Measurements from ENCODE around the gene CHIA. TPM values are rescaled to one million over a fixed set of nuclear protein-coding genes. Genes with fewer than 3 reads are reported as not detected.
"Not testable (repeated sequence)": the region's sequence is repeated elsewhere in the genome, so short reads cannot be mapped to it uniquely, and the experiment has no call there.

The CHIA gene
- total RNA-seq, 1 experiment from 2014 or later: not detected

DNA sequence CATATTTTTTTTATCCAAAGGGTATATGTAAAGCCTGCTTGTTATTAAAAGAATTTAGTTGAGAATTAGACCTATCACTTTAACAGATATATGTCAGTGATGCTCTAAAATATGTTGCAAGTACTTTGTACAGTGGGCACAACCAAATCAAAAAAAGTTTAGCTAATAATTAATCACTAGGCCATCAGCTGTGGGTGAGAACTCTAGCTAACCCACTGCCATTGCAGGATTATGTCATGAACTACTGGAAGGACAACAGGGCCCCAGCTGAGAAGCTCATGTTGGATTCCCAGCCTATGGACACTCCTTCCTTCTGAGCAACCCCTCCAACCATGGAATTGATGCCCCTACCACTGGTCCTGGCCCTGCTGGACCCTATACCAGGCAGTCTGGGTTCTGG lies 6.8 kb upstream of the CHIA start:
- no peak for DNase-seq (ENCODE audit: low read depth)

- DNase-seq (ENCODE audit: low read depth): no peak
These were observed 4.8 kb upstream of the CHIA start for GRCh38 chr1:111285879-111286278.

DNA sequence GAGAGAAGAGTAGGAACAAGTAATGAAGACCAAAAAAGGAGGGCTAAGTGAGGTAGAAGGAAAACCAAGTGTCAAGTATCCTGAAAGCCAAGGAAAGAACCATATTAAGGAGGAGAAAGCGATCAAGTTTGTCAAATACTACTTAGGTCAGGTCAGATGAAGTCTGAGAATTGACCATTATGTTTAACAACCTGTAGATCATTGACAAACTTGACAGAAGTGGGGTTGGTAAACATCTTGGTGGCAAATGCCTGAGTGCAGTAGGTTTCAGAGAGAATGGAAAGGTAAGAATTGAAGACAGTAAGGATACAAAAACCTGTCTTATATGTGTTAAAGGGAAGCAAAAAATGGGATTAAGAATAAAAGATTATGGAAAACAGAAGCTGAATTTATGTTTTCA lies 3.7 kb upstream of the CHIA start:
- no peak for DNase-seq (ENCODE audit: low read depth)

DNA sequence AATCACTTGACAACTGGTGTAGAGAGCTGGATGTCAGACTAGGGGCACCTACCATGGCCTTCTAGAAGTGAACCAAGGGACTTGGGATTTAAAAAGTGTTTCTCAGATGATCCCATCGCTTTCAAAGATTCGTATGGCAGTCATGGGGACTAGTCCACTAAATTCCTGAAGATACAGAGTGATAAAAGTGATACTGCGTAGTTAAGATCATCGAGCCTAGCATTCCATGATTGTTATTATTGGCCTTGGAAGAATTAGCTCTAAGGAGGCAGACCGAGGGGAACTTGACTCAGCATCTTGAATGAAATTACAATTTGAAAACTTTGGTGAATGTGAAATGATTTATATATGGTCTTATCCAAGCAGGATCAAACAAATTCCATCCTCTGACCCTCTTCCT lies 1.3 kb upstream of the CHIA start:
- no peak for DNase-seq (ENCODE audit: low read depth)

GRCh38 chr1:111290104-111290503 lies 547 bp upstream of the CHIA start:
- no peak for DNase-seq (ENCODE audit: low read depth)

GRCh38 chr1:111294390-111294789 lies 3.7 kb downstream of the CHIA start:
- no peak for DNase-seq (ENCODE audit: low read depth)

DNA sequence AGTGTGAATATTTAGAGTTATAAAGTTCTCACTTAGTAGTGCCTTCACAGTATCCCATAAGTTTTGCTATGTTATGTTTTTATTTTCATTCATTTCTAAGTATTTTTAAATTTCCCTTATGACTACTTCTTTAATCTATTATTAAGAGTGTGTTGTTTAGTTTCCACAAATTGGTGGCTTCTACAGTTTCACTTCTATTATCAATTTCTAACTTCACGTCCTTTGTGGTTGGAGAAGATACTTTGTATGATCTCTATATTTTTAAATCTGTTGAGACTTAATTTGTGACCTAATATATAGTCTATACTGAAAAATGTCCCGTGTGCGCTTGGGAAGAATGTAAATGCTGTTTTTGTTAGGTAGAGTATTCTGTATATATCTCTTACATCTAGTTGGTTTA lies 11.7 kb downstream of the CHIA start:
- no peak for DNase-seq (ENCODE audit: low read depth)

DNA sequence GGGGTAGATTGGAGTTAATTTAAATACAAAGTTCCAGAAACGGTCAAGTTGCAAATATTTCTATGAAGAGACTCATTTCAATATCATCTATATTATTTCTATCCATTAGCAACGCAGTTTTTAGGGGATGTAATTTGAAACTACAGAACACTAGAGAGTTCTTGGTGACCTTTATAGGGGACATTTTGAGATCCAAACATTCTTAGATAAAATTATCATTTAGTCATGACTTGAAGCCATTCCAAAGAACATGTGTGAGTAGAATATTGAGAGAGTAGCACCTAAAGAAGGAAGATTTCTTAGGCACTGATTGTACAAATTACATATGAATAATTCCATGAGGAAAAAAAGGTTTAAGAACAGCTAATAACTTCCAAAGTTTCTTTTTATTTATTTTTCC lies 19.0 kb downstream of the CHIA start:
- DNase-seq (ENCODE audit: low read depth): no peak

DNA sequence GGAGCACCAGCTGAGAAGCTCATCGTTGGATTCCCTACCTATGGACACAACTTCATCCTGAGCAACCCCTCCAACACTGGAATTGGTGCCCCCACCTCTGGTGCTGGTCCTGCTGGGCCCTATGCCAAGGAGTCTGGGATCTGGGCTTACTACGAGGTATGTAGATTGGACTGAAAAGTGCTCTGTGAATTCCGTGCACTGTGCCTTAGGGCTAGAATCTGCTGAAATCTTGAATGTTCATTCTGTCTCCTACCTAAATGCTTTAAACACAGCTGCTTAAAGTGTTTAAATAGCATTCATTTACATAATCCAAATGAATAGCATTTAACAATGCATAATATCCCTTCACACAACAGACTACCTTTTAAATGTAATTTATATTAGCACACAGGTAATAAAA lies 27.9 kb downstream of the CHIA start:
- DNase-seq (ENCODE audit: low read depth): no peak

GRCh38 chr1:111320066-111320879 lies 29.6 kb downstream of the CHIA start:
- no peak for DNase-seq (ENCODE audit: low read depth)

DNA sequence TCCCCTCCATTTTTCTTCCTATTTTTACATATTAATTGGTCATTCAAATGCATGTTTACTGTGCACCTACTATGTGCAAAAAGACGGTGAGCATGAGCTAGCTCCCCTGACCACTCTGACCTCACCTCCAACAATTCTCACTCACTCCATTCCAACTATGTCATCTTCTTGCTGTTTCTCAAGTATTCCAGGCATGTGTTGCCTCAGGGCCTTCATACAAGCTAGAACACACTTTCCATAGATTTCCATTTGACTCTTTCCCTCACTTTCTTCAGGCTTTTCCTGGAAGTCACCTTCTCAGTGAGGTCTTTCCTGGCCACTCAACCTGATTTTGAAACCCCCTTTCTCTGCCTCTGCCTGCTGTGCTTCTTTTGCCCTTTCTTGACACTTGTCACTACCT lies 32.6 kb downstream of the CHIA start:
- no peak for DNase-seq (ENCODE audit: low read depth)

- no peak for DNase-seq (ENCODE audit: low read depth)
These were observed 41.5 kb downstream of the CHIA start for GRCh38 chr1:111332190-111332589.

GRCh38 chr1:111334169-111334568 lies 43.5 kb downstream of the CHIA start:
- DNase-seq (ENCODE audit: low read depth): peak; percentile 34

GRCh38 chr1:111335214-111335877 lies 44.7 kb downstream of the CHIA start:
- DNase-seq (ENCODE audit: low read depth): not testable (repeated sequence)

- DNase-seq (ENCODE audit: low read depth): not testable (repeated sequence)
These were observed 48.2 kb downstream of the CHIA start for GRCh38 chr1:111338849-111339248.

DNA sequence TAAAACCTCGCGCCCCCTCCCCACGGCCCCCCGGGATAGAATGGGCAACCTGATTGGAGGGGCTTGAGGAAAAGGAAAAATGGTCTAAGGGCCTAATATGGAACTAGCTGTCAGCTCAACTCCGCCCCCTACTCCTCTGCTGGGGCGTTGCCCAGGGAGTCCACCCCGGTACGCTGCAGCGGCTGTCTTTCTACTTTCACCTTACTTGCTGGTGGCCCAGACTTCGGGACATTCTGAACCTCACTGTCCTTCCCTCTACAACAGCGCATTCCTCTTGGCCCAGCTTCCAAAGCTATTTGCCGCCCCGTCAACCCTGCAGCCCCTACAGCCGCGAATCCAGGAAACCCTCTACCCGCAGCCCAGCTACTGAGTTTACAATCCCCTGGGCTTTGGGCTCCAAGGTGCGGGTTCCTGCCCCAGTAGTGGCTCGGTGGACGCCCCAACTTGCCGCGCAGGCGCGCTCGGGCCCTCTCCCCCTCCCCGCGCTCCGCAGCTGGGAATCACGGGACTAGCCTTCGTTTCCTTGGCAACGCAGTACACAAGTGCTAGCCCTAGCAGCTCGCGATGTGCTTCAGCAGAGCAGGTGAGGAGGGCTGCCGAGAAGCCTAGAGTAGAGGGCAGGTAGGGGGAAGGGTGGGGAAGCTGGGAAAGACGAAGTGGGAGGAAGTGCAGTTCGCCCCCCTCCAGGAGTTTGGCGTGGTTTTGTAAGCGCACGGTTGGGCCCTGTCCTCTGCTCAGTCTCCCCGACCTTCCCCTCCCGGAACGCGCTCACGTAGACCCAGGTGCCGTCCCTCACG lies 55.6 kb downstream of the CHIA start:
- DNase-seq (ENCODE audit: low read depth): peak; percentile 66

GRCh38 chr1:111347026-111347425 lies 56.4 kb downstream of the CHIA start:
- DNase-seq (ENCODE audit: low read depth): no peak

- DNase-seq (ENCODE audit: low read depth): no peak
These were observed 61.0 kb downstream of the CHIA start for GRCh38 chr1:111351700-111352099.

DNA sequence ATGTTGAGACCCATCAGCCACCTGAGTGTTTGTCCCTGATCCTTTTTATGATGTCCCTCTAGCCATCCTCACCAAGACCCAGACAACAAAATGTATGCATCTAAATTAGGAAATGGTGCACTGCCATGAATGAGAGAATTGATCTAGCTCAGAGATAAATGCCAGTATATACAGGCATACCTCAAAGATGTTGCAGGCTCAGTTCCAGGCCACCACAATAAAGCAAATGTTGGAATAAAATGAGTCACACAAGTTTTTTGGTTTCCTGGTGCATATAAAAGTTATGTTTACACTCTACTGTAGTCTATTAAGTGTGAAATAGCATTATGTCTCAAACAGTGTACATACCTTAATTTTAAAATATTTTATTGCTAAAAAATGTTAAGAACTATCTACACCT lies 63.9 kb downstream of the CHIA start:
- DNase-seq (ENCODE audit: low read depth): no peak

DNA sequence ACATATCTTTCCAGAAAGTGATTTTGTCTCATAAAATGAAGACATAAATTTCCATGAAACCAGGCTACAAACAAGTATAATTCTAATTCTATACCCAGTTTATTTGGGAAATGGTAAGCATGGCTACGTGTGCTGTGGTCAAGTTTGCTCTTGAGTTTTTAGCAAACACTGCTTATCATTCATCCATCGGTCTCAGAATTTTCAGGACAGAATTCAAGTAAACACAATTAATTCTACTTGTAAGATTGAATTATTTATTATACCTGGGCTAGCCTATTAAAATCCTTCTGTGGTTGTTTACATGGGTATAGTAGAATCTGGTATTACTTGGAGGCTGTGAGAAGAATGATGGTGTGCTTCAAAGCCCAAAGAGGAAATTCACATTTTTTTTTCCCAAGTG lies 68.3 kb downstream of the CHIA start:
- DNase-seq (ENCODE audit: low read depth): no peak

GRCh38 chr1:111359376-111359775 lies 68.7 kb downstream of the CHIA start:
- DNase-seq (ENCODE audit: low read depth): no peak

DNA sequence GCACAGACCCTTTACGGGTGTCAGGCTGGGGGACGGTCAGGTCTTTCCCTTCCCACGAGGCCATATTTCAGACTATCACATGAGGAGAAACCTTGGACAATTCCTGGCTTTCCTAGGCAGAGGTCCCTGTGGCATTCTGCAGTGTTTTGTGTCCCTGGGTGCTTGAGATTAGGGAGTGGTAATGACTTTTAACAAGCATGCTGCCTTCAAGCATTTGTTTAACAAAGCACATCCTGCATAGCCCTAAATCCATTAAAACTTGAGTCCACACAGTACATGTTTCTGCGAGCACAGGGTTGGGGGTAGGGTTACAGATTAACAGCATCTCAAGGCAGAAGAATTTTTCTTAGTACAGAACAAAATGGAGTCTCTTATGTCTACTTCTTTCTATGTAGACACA lies 69.6 kb downstream of the CHIA start:
- not testable (repeated sequence) for DNase-seq (ENCODE audit: low read depth)
